ENCODE results near the gene TMEM40.
A peak's percentile ranks its signal among the peaks of the same experiment; 100 is the strongest.

The TMEM40 gene

GRCh38 chr3:12759097-12759679, at the start of gene TMEM40:
TSS of gene TMEM40 (minus strand) at chr3:12759259. CDS start at chr3:12749832, 9,427 bp downstream.
- peak within 1 kb of the TSS; percentile 65 for H3K9ac ChIP-seq (ENCODE audit: low read length)
- peaks cover 16% of the 10 kb centered on the region for H3K27me3 ChIP-seq (replicated peaks; ENCODE audit: control insufficient read depth, insufficient read depth, low read length)
- no peak within 1 kb of the TSS for H3K4me3 ChIP-seq (ENCODE audit: low read length)
- no peak for DNase-seq (ENCODE audit: low read depth)
- H3K4me1 ChIP-seq (ENCODE audit: control insufficient read depth, insufficient read depth, low read length), result peaks cover 7% of the 10 kb centered on the region
- H3K9me3 ChIP-seq (ENCODE audit: control insufficient read depth, low read length), result no peaks in the 10 kb centered on the region
- H3K36me3 ChIP-seq (ENCODE audit: control insufficient read depth, insufficient read depth, low read length, severe bottlenecking), result no peaks in the 10 kb centered on the region

GRCh38 chr3:12808587-12808986, 49.5 kb upstream of the TMEM40 start:
- H3K4me1 ChIP-seq (ENCODE audit: control insufficient read depth, insufficient read depth, low read length), result peaks cover 15% of the 10 kb centered on the region
- no peaks in the 10 kb centered on the region for H3K27me3 ChIP-seq (replicated peaks; ENCODE audit: control insufficient read depth, insufficient read depth, low read length)
- no peak overlapping the region for H3K4me3 ChIP-seq (ENCODE audit: low read length)
- no peaks in the 10 kb centered on the region for H3K36me3 ChIP-seq (ENCODE audit: control insufficient read depth, insufficient read depth, low read length, severe bottlenecking)
- H3K9ac ChIP-seq (ENCODE audit: low read length), result no peak overlapping the region
- DNase-seq (ENCODE audit: low read depth), result no peak
- no peaks in the 10 kb centered on the region for H3K9me3 ChIP-seq (ENCODE audit: control insufficient read depth, low read length)

- Histone ChIP-seq H3K4me1 (ENCODE audit: control insufficient read depth, insufficient read depth, low read length) (peaks cover 15% of the 10 kb centered on the region), H3K4me3 (ENCODE audit: low read length) (no peak overlapping the region), H3K9ac (ENCODE audit: low read length) (no peak overlapping the region), H3K9me3 (ENCODE audit: control insufficient read depth, low read length) (no peaks in the 10 kb centered on the region), H3K27me3 (replicated peaks; ENCODE audit: control insufficient read depth, insufficient read depth, low read length) (no peaks in the 10 kb centered on the region), H3K36me3 (ENCODE audit: control insufficient read depth, insufficient read depth, low read length, severe bottlenecking) (no peaks in the 10 kb centered on the region)
- no peak for DNase-seq (ENCODE audit: low read depth)
Measured at GRCh38 chr3:12807601-12808359, 48.7 kb upstream of the TMEM40 start.

GRCh38 chr3:12807066-12807465, 48.0 kb upstream of the TMEM40 start:
- no peaks in the 10 kb centered on the region for H3K9me3 ChIP-seq (ENCODE audit: control insufficient read depth, low read length)
- peaks cover 15% of the 10 kb centered on the region for H3K4me1 ChIP-seq (ENCODE audit: control insufficient read depth, insufficient read depth, low read length)
- no peaks in the 10 kb centered on the region for H3K27me3 ChIP-seq (replicated peaks; ENCODE audit: control insufficient read depth, insufficient read depth, low read length)
- H3K36me3 ChIP-seq (ENCODE audit: control insufficient read depth, insufficient read depth, low read length, severe bottlenecking), result no peaks in the 10 kb centered on the region
- no peak for DNase-seq (ENCODE audit: low read depth)
- H3K9ac ChIP-seq (ENCODE audit: low read length), result no peak overlapping the region
- H3K4me3 ChIP-seq (ENCODE audit: low read length), result no peak overlapping the region

- no peaks in the 10 kb centered on the region for H3K27me3 ChIP-seq (replicated peaks; ENCODE audit: control insufficient read depth, insufficient read depth, low read length)
- H3K9ac ChIP-seq (ENCODE audit: low read length), result no peak overlapping the region
- no peaks in the 10 kb centered on the region for H3K9me3 ChIP-seq (ENCODE audit: control insufficient read depth, low read length)
- no peaks in the 10 kb centered on the region for H3K36me3 ChIP-seq (ENCODE audit: control insufficient read depth, insufficient read depth, low read length, severe bottlenecking)
- no peak overlapping the region for H3K4me3 ChIP-seq (ENCODE audit: low read length)
- DNase-seq (ENCODE audit: low read depth), result no peak
- peaks cover 4% of the 10 kb centered on the region for H3K4me1 ChIP-seq (ENCODE audit: control insufficient read depth, insufficient read depth, low read length)
Measured at GRCh38 chr3:12803371-12803770, 44.3 kb upstream of the TMEM40 start.

- no peak for DNase-seq (ENCODE audit: low read depth)
- H3K36me3 ChIP-seq (ENCODE audit: control insufficient read depth, insufficient read depth, low read length, severe bottlenecking), result no peaks in the 10 kb centered on the region
- H3K9me3 ChIP-seq (ENCODE audit: control insufficient read depth, low read length), result no peaks in the 10 kb centered on the region
- H3K9ac ChIP-seq (ENCODE audit: low read length), result no peak overlapping the region
- H3K4me1 ChIP-seq (ENCODE audit: control insufficient read depth, insufficient read depth, low read length), result no peaks in the 10 kb centered on the region
- H3K27me3 ChIP-seq (replicated peaks; ENCODE audit: control insufficient read depth, insufficient read depth, low read length), result peaks cover 7% of the 10 kb centered on the region
- no peak overlapping the region for H3K4me3 ChIP-seq (ENCODE audit: low read length)
Measured at GRCh38 chr3:12799525-12800440, 40.7 kb upstream of the TMEM40 start.

GRCh38 chr3:12798559-12799179, 39.6 kb upstream of the TMEM40 start:
- Histone ChIP-seq H3K9me3 (ENCODE audit: control insufficient read depth, low read length) (no peaks in the 10 kb centered on the region), H3K4me3 (ENCODE audit: low read length) (no peak overlapping the region), H3K36me3 (ENCODE audit: control insufficient read depth, insufficient read depth, low read length, severe bottlenecking) (no peaks in the 10 kb centered on the region), H3K9ac (ENCODE audit: low read length) (no peak overlapping the region), H3K27me3 (replicated peaks; ENCODE audit: control insufficient read depth, insufficient read depth, low read length) (peaks cover 7% of the 10 kb centered on the region), H3K4me1 (ENCODE audit: control insufficient read depth, insufficient read depth, low read length) (no peaks in the 10 kb centered on the region)
- no peak for DNase-seq (ENCODE audit: low read depth)

GRCh38 chr3:12797892-12798558, 39.0 kb upstream of the TMEM40 start:
- DNase-seq (ENCODE audit: low read depth), result no peak
- Histone ChIP-seq H3K4me3 (ENCODE audit: low read length) (no peak overlapping the region), H3K4me1 (ENCODE audit: control insufficient read depth, insufficient read depth, low read length) (no peaks in the 10 kb centered on the region), H3K9ac (ENCODE audit: low read length) (no peak overlapping the region), H3K36me3 (ENCODE audit: control insufficient read depth, insufficient read depth, low read length, severe bottlenecking) (no peaks in the 10 kb centered on the region), H3K27me3 (replicated peaks; ENCODE audit: control insufficient read depth, insufficient read depth, low read length) (peaks cover 7% of the 10 kb centered on the region), H3K9me3 (ENCODE audit: control insufficient read depth, low read length) (no peaks in the 10 kb centered on the region)

GRCh38 chr3:12797124-12797891, 38.2 kb upstream of the TMEM40 start:
- no peak for DNase-seq (ENCODE audit: low read depth)
- H3K9me3 ChIP-seq (ENCODE audit: control insufficient read depth, low read length), result no peaks in the 10 kb centered on the region
- H3K9ac ChIP-seq (ENCODE audit: low read length), result no peak overlapping the region
- no peaks in the 10 kb centered on the region for H3K4me1 ChIP-seq (ENCODE audit: control insufficient read depth, insufficient read depth, low read length)
- peaks cover 7% of the 10 kb centered on the region for H3K27me3 ChIP-seq (replicated peaks; ENCODE audit: control insufficient read depth, insufficient read depth, low read length)
- no peaks in the 10 kb centered on the region for H3K36me3 ChIP-seq (ENCODE audit: control insufficient read depth, insufficient read depth, low read length, severe bottlenecking)
- no peak overlapping the region for H3K4me3 ChIP-seq (ENCODE audit: low read length)
